ENCODE measurements around the gene NEK3.
"Not testable (repeated sequence)": the region's sequence is repeated elsewhere in the genome, so short reads cannot be mapped to it uniquely, and the experiment has no call there.

NEK3 gene, protein sequence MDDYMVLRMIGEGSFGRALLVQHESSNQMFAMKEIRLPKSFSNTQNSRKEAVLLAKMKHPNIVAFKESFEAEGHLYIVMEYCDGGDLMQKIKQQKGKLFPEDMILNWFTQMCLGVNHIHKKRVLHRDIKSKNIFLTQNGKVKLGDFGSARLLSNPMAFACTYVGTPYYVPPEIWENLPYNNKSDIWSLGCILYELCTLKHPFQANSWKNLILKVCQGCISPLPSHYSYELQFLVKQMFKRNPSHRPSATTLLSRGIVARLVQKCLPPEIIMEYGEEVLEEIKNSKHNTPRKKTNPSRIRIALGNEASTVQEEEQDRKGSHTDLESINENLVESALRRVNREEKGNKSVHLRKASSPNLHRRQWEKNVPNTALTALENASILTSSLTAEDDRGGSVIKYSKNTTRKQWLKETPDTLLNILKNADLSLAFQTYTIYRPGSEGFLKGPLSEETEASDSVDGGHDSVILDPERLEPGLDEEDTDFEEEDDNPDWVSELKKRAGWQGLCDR

DNA sequence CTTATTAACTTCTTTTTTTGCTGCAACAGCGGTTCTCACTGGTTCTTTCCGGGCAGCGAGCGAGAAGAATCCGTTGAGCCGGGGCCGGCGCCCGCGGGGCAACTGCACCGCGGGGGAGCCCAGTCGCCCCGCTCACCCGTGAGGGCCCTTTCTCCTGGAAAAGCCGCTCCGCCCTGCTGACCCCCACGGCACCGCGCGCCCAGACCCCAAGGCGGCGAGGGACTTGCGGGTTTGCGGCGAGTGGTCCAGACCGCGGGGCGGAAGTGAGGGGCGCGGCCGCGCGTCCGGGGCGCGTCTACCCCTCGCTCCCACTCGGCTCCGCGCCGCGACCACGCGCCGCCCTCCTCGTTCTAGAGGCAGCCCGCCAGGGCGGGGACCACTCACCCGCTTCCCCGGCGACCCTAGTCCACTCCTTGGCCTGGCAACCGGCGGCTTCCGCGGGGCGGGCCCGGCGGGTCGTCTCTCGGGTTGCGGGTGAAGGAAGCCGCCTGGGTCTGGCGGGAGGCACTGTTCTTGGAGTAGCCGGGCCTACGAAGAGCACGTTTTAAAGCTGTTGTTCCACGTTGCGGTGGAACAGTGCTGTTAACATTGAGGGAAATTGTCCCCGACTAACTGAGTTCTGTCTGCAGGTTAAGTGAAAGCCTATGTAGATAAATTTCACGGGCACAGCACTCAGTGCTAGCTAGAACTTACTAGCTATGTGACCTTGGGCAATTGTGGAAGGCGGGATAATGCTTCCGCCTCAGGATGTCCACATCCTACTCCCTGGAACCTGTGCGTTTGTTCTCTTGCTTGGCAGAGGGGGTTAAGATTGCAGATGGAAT, at the start of gene NEK3:
NEK3 (minus strand) TSS at position 439 of the 824 bp plus-strand sequence. CDS start 3,406 bp downstream, outside the sequence.
- DNase-seq: peak; percentile 16

DNA sequence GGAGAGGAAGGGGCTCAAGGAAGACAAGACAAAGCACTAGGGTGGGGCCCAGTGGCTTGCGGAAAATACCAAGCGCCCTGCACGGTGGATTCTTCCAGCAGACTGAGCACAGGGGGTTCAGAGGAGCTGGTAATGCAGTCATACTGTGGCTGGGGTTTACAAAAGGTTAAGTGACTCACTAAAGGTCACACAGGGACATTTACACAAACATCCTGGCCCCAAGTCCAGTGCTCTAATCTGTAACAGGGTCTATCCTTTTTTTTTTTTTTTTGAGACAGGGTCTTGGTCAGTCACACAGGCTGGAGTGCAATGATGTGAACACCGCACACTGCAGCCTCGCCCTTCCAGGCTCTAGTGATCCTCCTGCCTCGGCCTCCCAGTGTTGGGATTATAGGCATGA, 49.0 kb upstream of the NEK3 start:
- not testable (repeated sequence) for DNase-seq

DNA sequence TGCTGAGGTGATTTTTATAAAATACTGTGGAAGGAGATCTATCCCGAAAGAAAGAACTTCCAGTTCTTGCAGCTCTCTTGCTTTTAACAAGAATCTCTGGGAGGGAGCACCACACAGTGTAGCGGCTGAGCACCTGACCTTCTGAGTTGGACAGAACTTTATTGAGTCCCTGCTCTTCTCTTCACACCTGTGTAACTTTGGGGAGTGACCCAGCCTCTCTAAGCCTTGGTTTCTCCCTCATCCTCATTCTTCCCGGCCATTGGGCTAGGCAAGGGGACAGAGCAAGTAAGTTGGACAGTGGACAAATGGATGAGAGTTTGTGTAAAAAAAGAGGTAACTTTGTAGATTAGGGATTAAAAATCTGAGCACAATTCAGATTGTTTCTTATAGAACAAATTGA, 48.5 kb upstream of the NEK3 start:
- DNase-seq: not testable (repeated sequence)

DNA sequence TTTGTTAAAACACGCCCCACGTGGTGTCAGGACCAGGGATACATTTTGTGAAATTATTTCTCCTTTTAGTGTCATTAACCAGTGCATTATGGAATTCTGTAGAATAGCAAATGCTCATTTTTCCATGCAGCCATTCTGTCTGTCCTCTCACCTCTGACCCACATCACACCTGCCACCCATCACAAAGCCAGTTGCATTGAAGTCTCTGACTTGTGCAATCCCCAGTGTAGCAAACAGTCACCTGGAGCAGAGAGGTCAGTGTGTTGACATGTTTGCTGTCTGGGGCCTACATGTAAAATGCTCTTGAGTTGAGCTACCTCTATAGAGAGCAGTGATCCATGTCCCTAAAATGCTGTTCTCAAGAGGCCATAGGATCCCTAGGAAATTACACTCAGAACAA, 47.9 kb upstream of the NEK3 start:
- not testable (repeated sequence) for DNase-seq

DNA sequence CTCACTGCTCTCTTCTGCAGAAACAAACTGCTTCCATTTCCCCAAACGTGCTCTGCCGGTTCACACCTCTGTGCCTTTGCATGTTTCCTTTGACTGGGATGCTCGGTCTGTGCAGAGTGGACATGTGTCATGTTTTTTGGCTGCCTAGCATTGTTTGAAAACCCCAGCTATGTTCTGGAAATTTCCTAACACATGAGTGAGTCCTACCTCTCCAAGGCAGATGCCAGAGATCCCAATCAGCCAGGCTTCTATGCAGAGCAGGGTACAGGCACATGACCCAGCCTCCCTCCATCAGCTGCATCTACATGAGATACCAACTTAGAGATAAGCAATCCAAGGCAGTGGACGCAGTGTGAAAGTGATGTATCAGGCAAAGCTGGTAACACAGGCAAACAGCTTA, 45.1 kb upstream of the NEK3 start:
- not testable (repeated sequence) for DNase-seq

DNA sequence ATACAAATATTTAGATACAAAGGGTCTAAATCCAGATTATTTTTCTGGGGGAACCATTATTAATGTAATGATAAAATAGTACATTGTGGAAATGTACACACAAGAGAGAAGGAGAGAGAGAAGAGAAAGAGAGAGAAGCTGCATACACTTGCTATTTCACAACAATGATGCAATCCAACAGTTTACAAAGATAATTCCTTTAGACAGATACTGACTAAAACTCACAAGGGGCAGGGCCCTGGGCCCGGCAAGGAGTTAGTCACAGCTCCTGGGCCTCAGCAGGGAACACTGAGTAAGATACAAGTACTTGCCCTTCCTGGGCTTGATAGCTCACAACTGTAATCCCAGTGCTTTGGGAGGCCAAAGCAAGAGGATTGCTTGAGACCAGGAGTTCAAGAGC, 44.5 kb upstream of the NEK3 start:
- DNase-seq: not testable (repeated sequence)

DNA sequence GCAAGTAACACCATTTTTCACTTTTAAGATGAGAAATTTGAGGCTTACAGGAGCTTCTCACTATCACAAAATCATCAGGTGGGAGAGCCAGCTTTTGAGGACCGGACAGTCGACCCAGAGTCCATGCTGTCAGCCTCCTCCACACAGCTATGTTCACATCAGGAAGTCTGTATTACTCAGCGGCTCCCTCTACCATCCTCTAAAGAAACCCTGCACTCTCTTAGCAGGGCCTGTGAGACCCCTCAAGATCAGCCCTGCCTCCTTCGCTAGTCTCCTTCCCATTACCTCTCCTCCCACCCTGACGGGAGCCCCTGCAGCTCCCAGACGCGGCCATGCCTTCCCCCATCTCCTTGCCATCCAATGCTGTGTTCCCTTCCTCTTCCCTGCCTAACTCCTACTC, 43.1 kb upstream of the NEK3 start:
- not testable (repeated sequence) for DNase-seq

DNA sequence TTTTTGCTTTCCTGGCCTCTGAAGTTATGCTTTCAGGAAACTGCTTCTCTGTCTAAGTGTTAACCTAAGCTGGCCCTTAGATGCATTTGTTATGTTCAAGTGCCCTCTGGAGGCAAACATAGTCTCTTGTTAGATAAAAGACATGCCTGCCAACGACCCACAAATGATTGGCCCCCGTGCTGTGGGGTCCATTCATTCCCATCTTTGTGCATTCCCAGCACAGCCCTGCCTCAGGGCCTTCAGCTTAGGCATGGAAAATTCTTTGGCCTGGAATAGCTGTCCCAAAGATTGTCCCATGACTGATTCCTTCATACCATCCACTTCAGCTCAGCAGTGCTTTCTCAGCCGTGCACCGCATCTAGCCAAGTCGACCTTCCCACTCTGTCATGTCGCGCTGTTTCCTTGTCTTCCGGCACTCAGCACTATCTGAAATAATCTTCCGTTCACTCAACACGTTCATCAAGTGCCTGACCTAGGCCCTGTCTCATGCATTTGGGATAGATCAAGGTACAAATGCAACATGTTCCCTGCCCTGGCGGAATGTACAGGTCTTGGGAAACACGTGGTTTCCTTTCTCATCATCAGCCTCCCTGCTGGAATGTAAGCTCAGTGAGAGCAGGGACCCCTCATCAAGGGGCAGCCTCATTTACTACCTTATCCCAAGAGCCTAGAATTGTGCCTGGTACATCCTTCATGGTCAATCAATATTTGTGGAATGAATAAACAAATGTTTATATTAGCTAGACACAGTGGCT, 42.2 kb upstream of the NEK3 start:
- DNase-seq: peak; percentile 46

DNA sequence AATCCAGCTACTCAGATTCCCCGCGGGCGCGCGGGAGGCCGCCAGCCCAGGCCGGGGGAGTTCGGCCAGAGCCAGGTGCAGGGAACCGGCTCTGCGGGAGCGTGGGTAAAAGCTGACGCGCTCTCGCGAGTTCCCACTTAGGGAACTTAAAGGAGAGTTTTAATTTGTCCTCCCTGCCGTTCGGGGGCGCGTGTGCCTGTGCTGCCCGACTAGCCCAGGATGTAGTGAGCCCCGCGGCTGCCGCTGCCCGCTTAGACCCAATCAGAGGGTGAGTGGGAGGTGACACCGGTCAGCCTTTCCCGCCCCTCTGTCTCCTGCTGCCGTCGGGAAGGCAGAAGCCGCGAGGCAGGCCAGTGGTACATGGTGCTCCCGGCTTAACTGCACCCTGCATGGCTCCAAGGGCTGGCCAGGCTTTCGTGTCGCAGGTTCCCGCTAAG, 36.0 kb upstream of the NEK3 start:
- DNase-seq: no peak

DNA sequence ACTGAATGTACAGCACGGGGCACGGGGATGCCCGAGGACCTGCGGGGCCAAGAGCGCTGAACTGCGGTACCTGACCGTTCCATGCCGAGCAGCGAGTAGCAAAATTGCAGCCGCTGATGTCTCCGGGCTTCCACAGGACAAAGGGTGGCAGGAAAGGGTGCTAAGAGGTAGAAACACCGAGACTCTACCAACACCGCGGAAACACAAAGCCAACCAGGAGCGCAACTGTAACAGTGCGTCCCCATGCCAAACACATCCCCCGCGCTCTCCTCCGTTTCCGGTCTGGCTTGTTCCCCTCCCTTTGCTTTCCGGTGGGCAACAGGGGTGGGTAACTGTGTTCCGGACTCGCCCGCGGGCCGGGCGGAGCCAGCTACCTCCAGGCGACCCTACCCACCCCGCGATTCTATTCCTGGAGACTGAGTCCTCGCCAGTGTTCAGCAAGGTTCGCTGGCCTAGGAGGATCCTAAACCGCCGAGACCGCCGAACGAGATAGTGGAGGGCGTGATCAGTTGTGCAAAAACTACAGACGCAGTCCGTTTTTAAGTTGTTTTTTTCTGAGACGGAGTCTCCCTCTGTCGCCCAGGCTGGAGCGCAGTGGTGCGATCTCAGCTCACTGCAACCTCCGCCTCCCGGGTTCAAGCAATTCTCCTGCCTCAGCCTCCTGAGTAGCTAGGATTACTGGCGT, 34.9 kb upstream of the NEK3 start:
- DNase-seq: peak; percentile 67

DNA sequence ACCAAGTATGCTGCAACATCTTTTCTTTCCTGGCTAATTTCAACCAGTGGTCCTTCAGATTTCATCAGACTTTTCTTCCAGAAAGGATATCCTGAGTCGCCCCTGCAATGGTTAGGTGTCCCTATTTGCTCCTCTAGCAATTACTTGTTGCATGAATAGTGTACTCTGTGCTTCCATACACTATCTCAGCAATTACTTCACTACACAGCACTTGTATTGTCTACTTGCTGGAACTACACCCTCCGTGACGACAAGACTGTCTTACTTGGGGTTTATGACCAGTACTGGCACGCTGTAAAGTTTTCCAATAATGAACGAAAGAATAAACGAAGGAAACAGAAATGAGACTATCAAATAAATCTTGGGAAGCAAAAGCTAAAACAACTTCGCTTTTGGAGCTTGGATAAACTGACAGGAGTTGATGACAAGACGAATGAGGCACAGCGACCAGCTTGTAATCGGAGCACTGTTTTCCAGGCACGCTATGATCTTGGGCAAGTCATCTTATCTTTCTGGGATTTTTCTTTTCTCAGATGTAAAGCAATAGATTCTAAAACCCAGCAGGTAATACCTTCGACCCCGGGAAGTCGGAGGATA, 34.3 kb upstream of the NEK3 start:
- not testable (repeated sequence) for DNase-seq

DNA sequence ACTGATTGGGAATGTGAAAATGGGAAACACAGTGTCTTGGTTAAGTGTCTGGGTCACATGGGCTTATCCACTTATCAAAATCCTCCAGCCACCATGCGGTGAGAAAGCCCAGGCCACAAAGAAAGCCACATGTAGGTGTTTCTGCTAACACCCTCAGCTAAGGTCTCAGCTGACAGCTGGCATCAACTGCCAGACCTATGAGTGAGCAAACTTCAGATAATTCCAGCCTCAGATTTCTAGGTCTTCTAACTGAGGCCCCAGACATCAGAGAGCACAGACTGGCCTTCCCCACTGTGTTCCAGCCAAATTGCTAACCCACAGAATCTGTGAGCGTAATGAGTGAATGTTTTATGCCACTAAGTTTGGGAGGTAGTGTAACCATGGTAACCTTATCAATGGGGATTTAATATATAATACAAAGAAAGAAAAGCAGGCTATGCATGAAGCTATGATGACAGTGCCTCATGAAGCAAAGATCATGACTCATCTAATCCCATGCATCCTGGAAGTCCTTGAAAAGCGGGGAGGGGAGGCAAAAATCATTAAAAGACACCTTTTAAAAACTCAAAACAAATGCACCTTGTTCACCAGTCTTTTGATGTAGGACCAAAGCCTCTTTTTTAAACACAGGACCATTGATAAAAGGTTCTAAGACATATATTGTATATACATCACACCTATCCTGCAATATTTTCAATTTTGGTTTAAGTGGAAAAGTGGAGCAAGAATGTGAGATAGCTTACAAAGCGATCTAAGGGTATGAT, 28.2 kb upstream of the NEK3 start:
- not testable (repeated sequence) for DNase-seq

DNA sequence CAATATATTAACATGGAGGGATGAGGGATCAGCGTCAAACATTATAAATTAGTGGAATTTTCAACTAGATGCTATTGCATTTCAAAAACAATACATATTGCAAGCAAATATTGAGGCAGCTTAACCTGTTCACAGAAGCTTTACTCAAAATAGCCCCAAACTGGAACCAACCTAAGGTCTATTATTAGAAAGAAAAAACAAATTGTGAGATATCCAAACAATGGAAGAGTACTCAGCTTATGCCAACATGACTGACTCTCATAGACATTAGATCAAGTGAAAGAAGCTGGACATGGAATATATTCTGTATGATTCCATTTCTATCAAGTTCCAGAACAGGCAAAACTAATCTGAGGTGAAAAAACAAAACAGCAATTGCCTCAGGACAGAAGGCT, 27.6 kb upstream of the NEK3 start:
- DNase-seq: no peak

DNA sequence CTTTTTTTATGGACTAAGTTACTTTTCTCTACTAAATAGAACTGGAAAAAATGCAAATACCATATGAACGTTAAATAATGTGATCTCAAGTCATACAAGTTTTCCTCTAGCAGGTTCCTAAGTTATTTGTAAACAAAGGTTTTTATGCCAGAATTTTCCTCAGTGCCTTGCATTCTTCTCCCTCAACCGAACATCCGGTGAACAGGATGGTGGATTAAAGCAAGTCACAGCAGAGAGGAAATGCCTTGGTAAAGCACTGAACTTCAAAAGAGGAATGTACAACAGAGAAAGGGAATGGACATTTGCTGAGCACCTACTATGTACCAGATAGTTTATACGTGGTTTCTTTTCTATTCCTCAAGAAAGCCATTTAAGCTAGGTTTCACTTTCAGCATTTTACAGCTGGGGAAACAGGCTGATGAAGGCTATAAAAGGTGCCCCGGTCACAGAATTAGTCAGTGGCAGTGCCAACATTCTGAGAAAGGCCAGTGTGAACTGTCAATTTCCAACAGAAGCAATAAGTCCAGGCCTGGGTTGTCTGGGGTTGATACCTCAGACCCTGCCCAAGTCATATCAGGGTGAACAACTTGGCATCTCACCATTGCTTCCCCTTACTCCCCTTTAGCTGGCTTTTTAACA, 22.0 kb upstream of the NEK3 start:
- not testable (repeated sequence) for DNase-seq

DNA sequence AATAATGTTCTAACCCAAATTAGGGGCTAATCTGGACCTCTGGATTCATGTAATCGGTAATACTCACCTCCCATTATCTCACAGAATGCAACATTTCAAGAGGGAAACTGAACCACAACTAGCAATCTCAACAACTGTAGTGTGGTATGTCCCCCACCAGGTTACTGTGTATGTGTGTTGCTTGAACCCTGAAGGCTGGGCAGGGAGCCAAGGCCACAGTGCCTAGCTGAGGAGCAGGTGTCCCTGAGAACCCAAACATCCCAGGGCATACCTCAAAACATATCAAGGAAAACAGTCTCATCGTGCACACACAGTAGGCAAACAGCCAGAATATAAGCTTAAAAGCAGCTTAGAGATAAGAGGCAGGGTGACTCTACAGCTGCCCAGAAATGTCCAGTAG, 20.5 kb upstream of the NEK3 start:
- DNase-seq: no peak

DNA sequence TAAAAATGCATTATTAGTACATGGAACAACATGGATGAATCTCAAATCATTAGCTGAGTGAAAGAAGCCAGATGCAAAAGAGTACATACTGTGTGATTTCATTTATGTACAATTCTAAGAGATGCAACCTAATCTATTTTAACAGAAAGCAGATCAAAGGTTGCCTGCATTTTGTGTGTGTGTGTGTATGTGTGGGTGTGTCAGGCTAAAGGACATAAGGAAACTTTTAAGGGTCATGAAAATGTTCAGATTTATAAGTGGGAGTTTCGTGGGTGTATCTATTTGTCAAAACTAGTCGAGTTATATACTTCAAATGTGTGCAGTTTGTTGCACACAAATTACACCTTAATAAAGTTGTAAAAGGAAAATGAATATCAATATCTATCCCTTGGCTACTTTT, 17.9 kb upstream of the NEK3 start:
- DNase-seq: no peak

DNA sequence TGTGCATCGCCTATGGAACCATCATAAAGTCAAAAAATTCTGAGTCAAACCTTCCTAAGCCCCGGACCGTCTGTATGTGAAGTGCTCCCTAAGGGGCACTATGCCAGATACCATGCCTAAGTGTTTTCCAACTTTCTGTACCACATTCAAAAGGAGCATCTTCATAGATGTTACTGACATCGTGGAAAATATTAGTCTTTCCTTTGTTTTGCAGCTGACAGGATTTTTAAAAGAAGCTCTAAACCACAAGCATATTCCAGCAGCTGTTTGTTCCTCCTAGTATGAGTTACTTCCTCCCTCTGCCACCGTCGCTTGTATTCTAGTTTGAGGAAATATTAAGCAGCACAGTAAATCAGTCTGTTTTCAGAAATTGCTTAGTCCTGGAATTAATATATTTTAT, 14.6 kb upstream of the NEK3 start:
- not testable (repeated sequence) for DNase-seq

DNA sequence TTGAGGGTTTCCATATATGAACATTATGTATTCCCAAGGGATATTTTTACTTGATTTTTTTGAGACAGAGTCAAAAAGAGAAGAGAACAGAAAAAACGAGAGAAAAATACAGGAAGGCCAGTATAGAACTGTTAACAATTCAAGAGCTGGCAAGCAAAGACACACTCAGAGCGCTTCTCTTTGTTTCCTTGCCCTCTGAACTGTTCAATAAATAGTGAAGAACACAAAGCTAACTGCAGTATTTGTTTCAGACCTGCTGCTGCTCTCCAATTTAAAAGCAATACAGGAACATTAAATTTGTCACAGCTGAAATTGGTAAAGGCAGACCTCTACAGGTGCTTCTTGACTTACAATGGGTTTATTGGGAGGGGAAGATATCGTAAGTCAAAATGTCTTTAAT, 14.0 kb upstream of the NEK3 start:
- DNase-seq: no peak

DNA sequence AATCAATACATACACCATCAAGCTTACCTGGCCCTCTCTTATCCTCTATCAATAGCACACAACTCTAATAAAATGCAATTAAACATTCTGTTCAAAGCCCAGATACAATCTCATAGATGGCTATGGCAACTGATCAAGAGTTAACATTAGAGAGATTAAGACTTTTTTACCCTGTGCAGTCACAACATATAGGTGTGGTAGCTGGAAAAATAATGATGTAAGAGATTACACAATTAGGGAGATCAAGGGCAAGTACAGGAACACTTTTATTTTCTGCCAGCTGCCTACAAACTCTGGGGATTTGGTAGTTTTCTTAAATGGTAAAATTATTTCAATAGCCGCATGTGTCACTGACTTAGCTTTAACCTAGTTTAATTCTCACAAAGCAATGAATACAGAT, 12.3 kb upstream of the NEK3 start:
- DNase-seq: not testable (repeated sequence)

DNA sequence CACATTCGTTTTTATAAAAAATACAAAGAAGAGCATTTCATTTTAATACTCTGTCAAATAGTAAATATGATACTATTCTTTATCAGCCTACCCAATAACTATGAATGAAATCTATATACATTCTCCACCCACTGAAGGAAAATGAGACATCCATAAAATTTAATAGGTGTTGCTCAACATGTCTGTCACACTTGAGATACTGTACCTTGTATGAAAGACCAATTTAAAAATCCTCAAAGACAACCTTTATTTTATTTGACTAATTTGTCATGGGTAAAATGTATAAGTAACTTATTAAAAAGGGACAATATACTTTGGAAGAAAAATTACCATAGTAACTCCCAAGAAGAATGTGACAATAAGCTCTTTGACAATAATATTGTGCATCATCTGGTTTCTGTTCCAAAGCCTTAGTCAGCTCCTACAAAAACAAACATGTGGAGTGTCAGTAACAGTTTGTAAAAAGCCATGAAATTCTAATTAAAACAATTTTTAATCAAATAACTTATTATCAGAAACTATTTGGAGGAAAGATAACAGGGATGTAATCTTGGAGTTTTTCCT, 11.5 kb upstream of the NEK3 start:
- not testable (repeated sequence) for DNase-seq

Data from DMS153 (cell line).